SJSA1 (cell line): ENCODE data around the gene TYRP1. TPM values are rescaled to one million over a fixed set of nuclear protein-coding genes. Genes with fewer than 3 reads are reported as not detected.

Source experiments
- total RNA-seq: library from RNA; depleted of rRNA; stranded (reverse); fragments of >200 nt; shearing (Covaris generic); gene quantifications from 2 replicates; pipeline ENCODE4 v1.2.3, GENCODE V29; 2014; rRNA removed

TYRP1 gene
- total RNA-seq, 1 experiment from 2014 or later: 2.5 TPM

Other genes with a start within 250 kb of the TYRP1 start
- 0.31 TPM in 1 of 2 replicates, not detected in the other for gene LURAP1L, start 81.6 kb downstream of the TYRP1 start, total RNA-seq